HEK293 (cell line): ENCODE results near the gene CSRP1.
A peak's percentile ranks its signal among the peaks of the same experiment; 100 is the strongest.

Experiments
- CTCF ChIA-PET: fragments of 350-600 bp; formaldehyde crosslinking; extraction: SDS; loops from one replicate; lab custom pipeline; 2021; ENCODE audit warnings: antibody characterized with exemption; lab: Yijun Ruan, JAX
- POLR2A ChIA-PET: fragments of 300-600 bp; formaldehyde crosslinking; extraction: SDS; loops from one replicate; lab custom pipeline; 2020; ENCODE audit warnings: antibody characterized with exemption, inconsistent platforms; lab: Yijun Ruan, JAX
- H3K27ac ChIP-seq: fragments of 200-500 bp; sonication (Bioruptor generic); 2 replicates; pipeline ENCODE4 v1.5.1; 2014; ENCODE audit warnings: low read depth, low read length, control low read depth, inconsistent platforms; ENCODE audit errors: extremely low read depth
- H3K36me3 ChIP-seq, 2 experiments: fragments of 200-500 bp in 1 of 2; sonication (Bioruptor generic) in 1 of 2; 1 replicate in 1 of 2; 2 replicates in 1 of 2; pipeline ENCODE4 v1.5.1; 2014 to 2017; ENCODE audit warnings: inconsistent platforms in 2 of 2, low read length in 2 of 2; ENCODE audit not compliant: control insufficient read depth in 2 of 2, insufficient read depth in 1 of 2
- H3K4me1 ChIP-seq: fragments of 200-500 bp; sonication (Bioruptor generic); 2 replicates; pipeline ENCODE4 v1.5.1; 2014; ENCODE audit warnings: mild to moderate bottlenecking, low read length, inconsistent platforms; ENCODE audit not compliant: control insufficient read depth, insufficient read depth
- H3K4me3 ChIP-seq: 2 replicates; pipeline ENCODE4 v1.5.1; 2011; ENCODE audit warnings: low read depth, mild to moderate bottlenecking, control low read depth, low read length, moderate library complexity
- H3K9me3 ChIP-seq: fragments of 200-500 bp; sonication (Bioruptor generic); 2 replicates; pipeline ENCODE4 v1.5.1; 2014; ENCODE audit warnings: low read depth, low read length, inconsistent platforms; ENCODE audit not compliant: control insufficient read depth, insufficient read depth
- EGR2 ChIP-seq: fragments of 450-650 bp; formaldehyde crosslinking; IDR thresholded peaks from 2 replicates; pipeline ENCODE4 v1.5.1; 2016; ENCODE audit warnings: low read depth, missing biosample characterization, missing genetic modification characterization
- IKZF3 ChIP-seq: fragments of 450-650 bp; IDR thresholded peaks from 2 replicates; pipeline ENCODE4 v1.5.0; 2018; ENCODE audit warnings: missing biosample characterization, mild to moderate bottlenecking, missing genetic modification characterization, moderate library complexity
- MYNN ChIP-seq: fragments of 450-650 bp; formaldehyde crosslinking; IDR thresholded peaks from 2 replicates; pipeline ENCODE4 v1.5.1; 2016; ENCODE audit warnings: missing biosample characterization, missing genetic modification characterization, borderline replicate concordance
- SCRT2 ChIP-seq: fragments of 450-650 bp; formaldehyde crosslinking; IDR thresholded peaks from 2 replicates; pipeline ENCODE4 v1.5.1; 2016; ENCODE audit warnings: missing biosample characterization, missing genetic modification characterization
- SP2 ChIP-seq: fragments of 450-650 bp; formaldehyde crosslinking; IDR thresholded peaks from 2 replicates; pipeline ENCODE4 v1.5.1; 2016; ENCODE audit warnings: missing biosample characterization, missing genetic modification characterization
- WT1 ChIP-seq: fragments of 450-650 bp; formaldehyde crosslinking; IDR thresholded peaks from 2 replicates; pipeline ENCODE4 v1.5.1; 2016; ENCODE audit warnings: missing biosample characterization, missing genetic modification characterization
- ZBTB1 ChIP-seq: fragments of 450-650 bp; formaldehyde crosslinking; IDR thresholded peaks from 2 replicates; pipeline ENCODE4 v1.5.1; 2016; ENCODE audit warnings: missing biosample characterization, missing genetic modification characterization
- ZFP41 ChIP-seq: fragments of 450-650 bp; formaldehyde crosslinking; IDR thresholded peaks from 2 replicates; pipeline ENCODE4 v1.5.1; 2016; ENCODE audit warnings: missing biosample characterization, missing genetic modification characterization, borderline replicate concordance
- ZNF132 ChIP-seq: fragments of 450-650 bp; formaldehyde crosslinking; IDR thresholded peaks from 2 replicates; pipeline ENCODE4 v1.5.1; 2017; ENCODE audit warnings: missing biosample characterization, missing genetic modification characterization, borderline replicate concordance
- ZNF155 ChIP-seq: fragments of 450-650 bp; formaldehyde crosslinking; IDR thresholded peaks from 2 replicates; pipeline ENCODE4 v1.5.1; 2016; ENCODE audit warnings: missing biosample characterization, missing genetic modification characterization
- ZNF169 ChIP-seq: fragments of 450-650 bp; formaldehyde crosslinking; IDR thresholded peaks from 2 replicates; pipeline ENCODE4 v1.5.1; 2016; ENCODE audit warnings: missing biosample characterization, missing genetic modification characterization
- ZNF19 ChIP-seq: fragments of 450-650 bp; formaldehyde crosslinking; IDR thresholded peaks from 2 replicates; pipeline ENCODE4; 2016; ENCODE audit warnings: missing biosample characterization, missing genetic modification characterization, low read depth
- ZNF24 ChIP-seq: fragments of 450-650 bp; formaldehyde crosslinking; IDR thresholded peaks from 2 replicates; pipeline ENCODE4 v1.5.1; 2016; ENCODE audit warnings: missing biosample characterization, missing genetic modification characterization
- ZNF350 ChIP-seq: fragments of 450-650 bp; formaldehyde crosslinking; IDR thresholded peaks from 2 replicates; pipeline ENCODE4 v1.5.0; 2017; ENCODE audit warnings: missing biosample characterization, mild to moderate bottlenecking, missing genetic modification characterization
- ZNF354C ChIP-seq: fragments of 450-650 bp; formaldehyde crosslinking; IDR thresholded peaks from 2 replicates; pipeline ENCODE4 v1.5.1; 2016; ENCODE audit warnings: missing biosample characterization, missing genetic modification characterization, low read depth, borderline replicate concordance
- ZNF416 ChIP-seq: fragments of 450-650 bp; formaldehyde crosslinking; IDR thresholded peaks from 2 replicates; pipeline ENCODE4 v1.5.1; 2016; ENCODE audit warnings: missing biosample characterization, missing genetic modification characterization
- ZNF426 ChIP-seq: fragments of 450-650 bp; formaldehyde crosslinking; IDR thresholded peaks from 2 replicates; pipeline ENCODE4 v1.5.1; 2017; ENCODE audit warnings: missing biosample characterization, missing genetic modification characterization, mild to moderate bottlenecking, inconsistent platforms, moderate library complexity
- ZNF433 ChIP-seq: fragments of 450-650 bp; formaldehyde crosslinking; IDR thresholded peaks from 2 replicates; pipeline ENCODE4 v1.5.1; 2016; ENCODE audit warnings: missing biosample characterization, missing genetic modification characterization, low read depth
- ZNF473 ChIP-seq: fragments of 450-650 bp; formaldehyde crosslinking; IDR thresholded peaks from 2 replicates; pipeline ENCODE4 v1.5.1; 2017; ENCODE audit warnings: missing biosample characterization, missing genetic modification characterization
- ZNF658 ChIP-seq: fragments of 450-650 bp; formaldehyde crosslinking; IDR thresholded peaks from 2 replicates; pipeline ENCODE4; 2016; ENCODE audit warnings: missing biosample characterization, missing genetic modification characterization
- ZNF785 ChIP-seq: fragments of 450-650 bp; formaldehyde crosslinking; IDR thresholded peaks from 2 replicates; pipeline ENCODE4 v1.5.1; 2016; ENCODE audit warnings: missing biosample characterization, missing genetic modification characterization
- ZNF791 ChIP-seq: fragments of 450-650 bp; formaldehyde crosslinking; IDR thresholded peaks from 2 replicates; pipeline ENCODE4 v1.5.1; 2016; ENCODE audit warnings: missing biosample characterization, missing genetic modification characterization
- ZXDB ChIP-seq: fragments of 450-650 bp; formaldehyde crosslinking; IDR thresholded peaks from 2 replicates; pipeline ENCODE4 v1.5.1; 2016; ENCODE audit warnings: missing biosample characterization, missing genetic modification characterization
- TF ChIP-seq, protein P1 (sequence below): fragments of 450-650 bp; formaldehyde crosslinking; IDR thresholded peaks from 2 replicates; pipeline ENCODE4 v1.5.1; 2017; ENCODE audit warnings: missing biosample characterization, missing genetic modification characterization
- TF ChIP-seq, protein P2 (sequence below): fragments of 450-650 bp; formaldehyde crosslinking; IDR thresholded peaks from 2 replicates; pipeline ENCODE4 v1.5.1; 2016; ENCODE audit warnings: missing biosample characterization, missing genetic modification characterization
- TF ChIP-seq, protein P3 (sequence below): fragments of 450-650 bp; formaldehyde crosslinking; IDR thresholded peaks from 2 replicates; pipeline ENCODE4 v1.5.1; 2016; ENCODE audit warnings: missing biosample characterization, missing genetic modification characterization, borderline replicate concordance
- TF ChIP-seq, protein P4 (sequence below): fragments of 450-650 bp; formaldehyde crosslinking; IDR thresholded peaks from 2 replicates; pipeline ENCODE4 v1.5.1; 2016; ENCODE audit warnings: missing biosample characterization, missing genetic modification characterization

CSRP1 gene

DNA sequence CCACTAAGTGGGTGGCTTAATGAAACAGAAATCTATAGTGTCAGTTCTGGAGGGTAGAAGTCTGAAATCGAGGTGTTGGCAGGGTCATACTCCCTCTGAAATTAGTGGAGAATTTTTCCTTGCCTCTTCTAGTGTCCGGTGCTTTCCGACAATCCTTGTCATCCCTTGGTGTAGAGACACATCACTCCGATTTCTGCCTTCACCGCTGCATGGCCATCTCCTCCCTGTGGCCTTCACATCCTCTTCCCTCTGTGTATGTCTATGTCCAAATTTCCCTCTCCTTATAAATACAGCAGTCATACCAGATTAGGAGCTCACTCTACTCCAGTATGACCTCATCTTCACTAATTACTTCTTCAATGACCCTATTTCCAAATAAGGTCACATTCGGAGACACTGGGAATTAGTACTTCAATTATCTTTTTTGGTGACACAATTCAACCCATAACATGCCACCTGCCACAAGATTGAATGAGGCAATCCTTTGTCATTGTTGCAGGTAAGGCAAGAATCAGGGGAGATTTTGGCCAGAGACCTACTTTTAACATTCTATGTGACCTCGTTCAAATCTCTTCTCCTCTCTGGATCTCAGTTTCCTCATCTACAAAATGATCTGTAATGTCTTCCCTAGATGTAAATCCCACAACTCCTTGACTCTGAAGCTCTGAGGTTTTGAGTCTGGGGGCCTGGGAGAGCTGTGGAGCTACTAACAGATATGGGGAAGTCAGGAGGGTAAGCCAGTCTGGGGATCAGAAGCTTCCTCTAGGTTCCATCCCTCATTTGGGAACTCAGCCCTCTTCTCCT, 48.1 kb upstream of the CSRP1 start:
- CTCF ChIA-PET = interaction anchor here (0.5 to 10.8 kb wide), 11 partner anchors 10 to 340 kb away, joined by 3 to 247 read pairs (median 6); no protein-coding TSS in a partner anchor
- no peak for TF ChIP-seq ZNF785
- no peak for TF ChIP-seq ZNF473
- TF ChIP-seq ZNF433 (tag by site-specific recombination) = no peak
- TF ChIP-seq ZNF426 (tag by site-specific recombination) = no peak
- TF ChIP-seq, protein P1, sequence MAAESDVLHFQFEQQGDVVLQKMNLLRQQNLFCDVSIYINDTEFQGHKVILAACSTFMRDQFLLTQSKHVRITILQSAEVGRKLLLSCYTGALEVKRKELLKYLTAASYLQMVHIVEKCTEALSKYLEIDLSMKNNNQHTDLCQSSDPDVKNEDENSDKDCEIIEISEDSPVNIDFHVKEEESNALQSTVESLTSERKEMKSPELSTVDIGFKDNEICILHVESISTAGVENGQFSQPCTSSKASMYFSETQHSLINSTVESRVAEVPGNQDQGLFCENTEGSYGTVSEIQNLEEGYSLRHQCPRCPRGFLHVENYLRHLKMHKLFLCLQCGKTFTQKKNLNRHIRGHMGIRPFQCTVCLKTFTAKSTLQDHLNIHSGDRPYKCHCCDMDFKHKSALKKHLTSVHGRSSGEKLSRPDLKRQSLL = no peak
- TF ChIP-seq EGR2 (tag by site-specific recombination) = no peak
- no peak for TF ChIP-seq ZNF132 (tag by site-specific recombination)
- no peak for TF ChIP-seq WT1 (tag by site-specific recombination)
- TF ChIP-seq ZNF169 (tag by site-specific recombination) = no peak
- TF ChIP-seq ZNF24 (tag by site-specific recombination) = peak; percentile 98
- peak; percentile 83 for TF ChIP-seq MYNN (tag by site-specific recombination)
- TF ChIP-seq ZNF658 (tag by site-specific recombination) = no peak
- no peak for TF ChIP-seq ZFP41 (tag by site-specific recombination)
- TF ChIP-seq ZNF354C = no peak
- peak; percentile 23; the same call in 1 of the 2 replicates for TF ChIP-seq SCRT2 (tag by site-specific recombination)
- TF ChIP-seq ZBTB1 (tag by site-specific recombination) = no peak
- TF ChIP-seq ZNF155 (tag by site-specific recombination) = no peak
- no peak for TF ChIP-seq SP2
- no peak for TF ChIP-seq ZNF19
- TF ChIP-seq, protein P2, sequence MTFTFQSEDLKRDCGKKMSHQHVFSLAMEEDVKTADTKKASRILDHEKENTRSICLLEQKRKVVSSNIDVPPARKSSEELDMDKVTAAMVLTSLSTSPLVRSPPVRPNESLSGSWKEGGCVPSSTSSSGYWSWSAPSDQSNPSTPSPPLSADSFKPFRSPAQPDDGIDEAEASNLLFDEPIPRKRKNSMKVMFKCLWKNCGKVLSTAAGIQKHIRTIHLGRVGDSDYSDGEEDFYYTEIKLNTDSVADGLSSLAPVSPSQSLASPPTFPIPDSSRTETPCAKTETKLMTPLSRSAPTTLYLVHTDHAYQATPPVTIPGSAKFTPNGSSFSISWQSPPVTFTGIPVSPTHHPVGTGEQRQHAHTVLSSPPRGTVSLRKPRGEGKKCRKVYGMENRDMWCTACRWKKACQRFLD (tag by site-specific recombination) = no peak
- TF ChIP-seq, protein P3, sequence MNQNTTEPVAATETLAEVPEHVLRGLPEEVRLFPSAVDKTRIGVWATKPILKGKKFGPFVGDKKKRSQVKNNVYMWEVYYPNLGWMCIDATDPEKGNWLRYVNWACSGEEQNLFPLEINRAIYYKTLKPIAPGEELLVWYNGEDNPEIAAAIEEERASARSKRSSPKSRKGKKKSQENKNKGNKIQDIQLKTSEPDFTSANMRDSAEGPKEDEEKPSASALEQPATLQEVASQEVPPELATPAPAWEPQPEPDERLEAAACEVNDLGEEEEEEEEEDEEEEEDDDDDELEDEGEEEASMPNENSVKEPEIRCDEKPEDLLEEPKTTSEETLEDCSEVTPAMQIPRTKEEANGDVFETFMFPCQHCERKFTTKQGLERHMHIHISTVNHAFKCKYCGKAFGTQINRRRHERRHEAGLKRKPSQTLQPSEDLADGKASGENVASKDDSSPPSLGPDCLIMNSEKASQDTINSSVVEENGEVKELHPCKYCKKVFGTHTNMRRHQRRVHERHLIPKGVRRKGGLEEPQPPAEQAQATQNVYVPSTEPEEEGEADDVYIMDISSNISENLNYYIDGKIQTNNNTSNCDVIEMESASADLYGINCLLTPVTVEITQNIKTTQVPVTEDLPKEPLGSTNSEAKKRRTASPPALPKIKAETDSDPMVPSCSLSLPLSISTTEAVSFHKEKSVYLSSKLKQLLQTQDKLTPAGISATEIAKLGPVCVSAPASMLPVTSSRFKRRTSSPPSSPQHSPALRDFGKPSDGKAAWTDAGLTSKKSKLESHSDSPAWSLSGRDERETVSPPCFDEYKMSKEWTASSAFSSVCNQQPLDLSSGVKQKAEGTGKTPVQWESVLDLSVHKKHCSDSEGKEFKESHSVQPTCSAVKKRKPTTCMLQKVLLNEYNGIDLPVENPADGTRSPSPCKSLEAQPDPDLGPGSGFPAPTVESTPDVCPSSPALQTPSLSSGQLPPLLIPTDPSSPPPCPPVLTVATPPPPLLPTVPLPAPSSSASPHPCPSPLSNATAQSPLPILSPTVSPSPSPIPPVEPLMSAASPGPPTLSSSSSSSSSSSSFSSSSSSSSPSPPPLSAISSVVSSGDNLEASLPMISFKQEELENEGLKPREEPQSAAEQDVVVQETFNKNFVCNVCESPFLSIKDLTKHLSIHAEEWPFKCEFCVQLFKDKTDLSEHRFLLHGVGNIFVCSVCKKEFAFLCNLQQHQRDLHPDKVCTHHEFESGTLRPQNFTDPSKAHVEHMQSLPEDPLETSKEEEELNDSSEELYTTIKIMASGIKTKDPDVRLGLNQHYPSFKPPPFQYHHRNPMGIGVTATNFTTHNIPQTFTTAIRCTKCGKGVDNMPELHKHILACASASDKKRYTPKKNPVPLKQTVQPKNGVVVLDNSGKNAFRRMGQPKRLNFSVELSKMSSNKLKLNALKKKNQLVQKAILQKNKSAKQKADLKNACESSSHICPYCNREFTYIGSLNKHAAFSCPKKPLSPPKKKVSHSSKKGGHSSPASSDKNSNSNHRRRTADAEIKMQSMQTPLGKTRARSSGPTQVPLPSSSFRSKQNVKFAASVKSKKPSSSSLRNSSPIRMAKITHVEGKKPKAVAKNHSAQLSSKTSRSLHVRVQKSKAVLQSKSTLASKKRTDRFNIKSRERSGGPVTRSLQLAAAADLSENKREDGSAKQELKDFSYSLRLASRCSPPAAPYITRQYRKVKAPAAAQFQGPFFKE (tag by site-specific recombination) = no peak
- TF ChIP-seq ZNF350 (tag by site-specific recombination) = no peak
- TF ChIP-seq, protein P4, sequence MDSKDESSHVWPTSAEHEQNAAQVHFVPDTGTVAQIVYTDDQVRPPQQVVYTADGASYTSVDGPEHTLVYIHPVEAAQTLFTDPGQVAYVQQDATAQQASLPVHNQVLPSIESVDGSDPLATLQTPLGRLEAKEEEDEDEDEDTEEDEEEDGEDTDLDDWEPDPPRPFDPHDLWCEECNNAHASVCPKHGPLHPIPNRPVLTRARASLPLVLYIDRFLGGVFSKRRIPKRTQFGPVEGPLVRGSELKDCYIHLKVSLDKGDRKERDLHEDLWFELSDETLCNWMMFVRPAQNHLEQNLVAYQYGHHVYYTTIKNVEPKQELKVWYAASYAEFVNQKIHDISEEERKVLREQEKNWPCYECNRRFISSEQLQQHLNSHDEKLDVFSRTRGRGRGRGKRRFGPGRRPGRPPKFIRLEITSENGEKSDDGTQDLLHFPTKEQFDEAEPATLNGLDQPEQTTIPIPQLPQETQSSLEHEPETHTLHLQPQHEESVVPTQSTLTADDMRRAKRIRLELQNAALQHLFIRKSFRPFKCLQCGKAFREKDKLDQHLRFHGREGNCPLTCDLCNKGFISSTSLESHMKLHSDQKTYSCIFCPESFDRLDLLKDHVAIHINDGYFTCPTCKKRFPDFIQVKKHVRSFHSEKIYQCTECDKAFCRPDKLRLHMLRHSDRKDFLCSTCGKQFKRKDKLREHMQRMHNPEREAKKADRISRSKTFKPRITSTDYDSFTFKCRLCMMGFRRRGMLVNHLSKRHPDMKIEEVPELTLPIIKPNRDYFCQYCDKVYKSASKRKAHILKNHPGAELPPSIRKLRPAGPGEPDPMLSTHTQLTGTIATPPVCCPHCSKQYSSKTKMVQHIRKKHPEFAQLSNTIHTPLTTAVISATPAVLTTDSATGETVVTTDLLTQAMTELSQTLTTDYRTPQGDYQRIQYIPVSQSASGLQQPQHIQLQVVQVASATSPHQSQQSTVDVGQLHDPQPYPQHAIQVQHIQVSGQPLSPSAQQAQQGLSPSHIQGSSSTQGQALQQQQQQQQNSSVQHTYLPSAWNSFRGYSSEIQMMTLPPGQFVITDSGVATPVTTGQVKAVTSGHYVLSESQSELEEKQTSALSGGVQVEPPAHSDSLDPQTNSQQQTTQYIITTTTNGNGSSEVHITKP (tag by site-specific recombination) = peak; percentile 55
- TF ChIP-seq ZXDB (tag by site-specific recombination) = no peak
- no peak for TF ChIP-seq ZNF416 (tag by site-specific recombination)
- no peak for TF ChIP-seq ZNF791 (tag by site-specific recombination)
- peak; percentile 56; the same call in 1 of the 2 replicates for TF ChIP-seq IKZF3

More for the DNA sequence above, 48.1 kb upstream of the CSRP1 start:
- no peak overlapping the region for H3K27ac ChIP-seq
- H3K4me1 ChIP-seq = no peaks in the 10 kb centered on the region
- no peaks in the 10 kb centered on the region for H3K36me3 ChIP-seq
- POLR2A ChIA-PET = interaction anchor here (0.6 to 0.9 kb wide), 2 partner anchors 15 to 93 kb away, joined by 3 read pairs; no protein-coding TSS in a partner anchor
- H3K9me3 ChIP-seq = no peaks in the 10 kb centered on the region
- H3K4me3 ChIP-seq = no peak overlapping the region
